ENCODE measurements around the gene RAD51B.

The RAD51B gene

GRCh38 chr14:68523989-68524725, 704.6 kb downstream of the RAD51B start:
- H3K27me3 ChIP-seq (replicated peaks; ENCODE audit: insufficient read depth, low read length), result no peaks in the 10 kb centered on the region
- 0 out of 2 replicates have a peak, but pooled peaks cover 7% of the 10 kb centered on the region for H3K4me1 ChIP-seq (ENCODE audit: low read length)
- H3K4me3 ChIP-seq (ENCODE audit: low read length), result no peak overlapping the region
- H3K27ac ChIP-seq (ENCODE audit: low read length), result no peak overlapping the region
- TF ChIP-seq EZH2phosphoT487 (IDR thresholded peaks at IDR 0.05; ENCODE audit: low read length) (no peak), EZH2 (optimal IDR thresholded peaks at IDR 0.05; ENCODE audit: low read depth, low read length) (no peak), CTCF (IDR thresholded peaks at IDR 0.05; ENCODE audit: low read length) (no peak)
- H3K4me2 ChIP-seq (ENCODE audit: low read depth, low read length), result no peak overlapping the region
- no peak overlapping the region for H2AFZ ChIP-seq (ENCODE audit: low read length)
- H3K36me3 ChIP-seq (replicated peaks; ENCODE audit: insufficient read depth, low read length), result no peaks in the 10 kb centered on the region
- H3F3A ChIP-seq (ENCODE audit: insufficient read depth, low read length), result no peaks in the 10 kb centered on the region
- H3K9me3 ChIP-seq (replicated peaks; ENCODE audit: insufficient read depth, low read length), result no peaks in the 10 kb centered on the region
- no peaks in the 10 kb centered on the region for H3K79me2 ChIP-seq (ENCODE audit: low read length)
- no peak overlapping the region for H3K9ac ChIP-seq (ENCODE audit: low read length)
- DNase-seq, result no peak
- no peaks in the 10 kb centered on the region for H4K20me1 ChIP-seq (ENCODE audit: insufficient read depth, low read length)
- no peaks in the 10 kb centered on the region for H3K9me2 ChIP-seq (replicated peaks; ENCODE audit: insufficient read depth, low read length)

- H3K4me2 ChIP-seq (ENCODE audit: low read depth, low read length), result no peak overlapping the region
- H3F3A ChIP-seq (ENCODE audit: insufficient read depth, low read length), result no peaks in the 10 kb centered on the region
- TF ChIP-seq CTCF (IDR thresholded peaks at IDR 0.05; ENCODE audit: low read length) (no peak), EZH2 (optimal IDR thresholded peaks at IDR 0.05; ENCODE audit: low read depth, low read length) (no peak), EZH2phosphoT487 (IDR thresholded peaks at IDR 0.05; ENCODE audit: low read length) (no peak)
- H3K79me2 ChIP-seq (ENCODE audit: low read length), result no peaks in the 10 kb centered on the region
- H3K27ac ChIP-seq (ENCODE audit: low read length), result no peak overlapping the region
- DNase-seq, result no peak
- no peaks in the 10 kb centered on the region for H4K20me1 ChIP-seq (ENCODE audit: insufficient read depth, low read length)
- no peaks in the 10 kb centered on the region for H3K36me3 ChIP-seq (replicated peaks; ENCODE audit: insufficient read depth, low read length)
- no peaks in the 10 kb centered on the region for H3K27me3 ChIP-seq (replicated peaks; ENCODE audit: insufficient read depth, low read length)
- no peak overlapping the region for H3K4me3 ChIP-seq (ENCODE audit: low read length)
- no peaks in the 10 kb centered on the region for H3K9me3 ChIP-seq (replicated peaks; ENCODE audit: insufficient read depth, low read length)
- H3K4me1 ChIP-seq (ENCODE audit: low read length), result no peaks in the 10 kb centered on the region
- H3K9ac ChIP-seq (ENCODE audit: low read length), result no peak overlapping the region
- no peaks in the 10 kb centered on the region for H3K9me2 ChIP-seq (replicated peaks; ENCODE audit: insufficient read depth, low read length)
- H2AFZ ChIP-seq (ENCODE audit: low read length), result no peak overlapping the region
These were observed 705.9 kb downstream of the RAD51B start for GRCh38 chr14:68525516-68525915.

GRCh38 chr14:68526512-68527091, 707.0 kb downstream of the RAD51B start:
- H3K4me1 ChIP-seq (ENCODE audit: low read length), result no peaks in the 10 kb centered on the region
- H4K20me1 ChIP-seq (ENCODE audit: insufficient read depth, low read length), result no peaks in the 10 kb centered on the region
- no peaks in the 10 kb centered on the region for H3F3A ChIP-seq (ENCODE audit: insufficient read depth, low read length)
- H3K4me3 ChIP-seq (ENCODE audit: low read length), result no peak overlapping the region
- no peak for DNase-seq
- TF ChIP-seq EZH2 (optimal IDR thresholded peaks at IDR 0.05; ENCODE audit: low read depth, low read length) (no peak), CTCF (IDR thresholded peaks at IDR 0.05; ENCODE audit: low read length) (no peak), EZH2phosphoT487 (IDR thresholded peaks at IDR 0.05; ENCODE audit: low read length) (no peak)
- no peak overlapping the region for H3K9ac ChIP-seq (ENCODE audit: low read length)
- H3K9me3 ChIP-seq (replicated peaks; ENCODE audit: insufficient read depth, low read length), result no peaks in the 10 kb centered on the region
- H3K9me2 ChIP-seq (replicated peaks; ENCODE audit: insufficient read depth, low read length), result no peaks in the 10 kb centered on the region
- H3K27ac ChIP-seq (ENCODE audit: low read length), result no peak overlapping the region
- no peaks in the 10 kb centered on the region for H3K27me3 ChIP-seq (replicated peaks; ENCODE audit: insufficient read depth, low read length)
- H3K4me2 ChIP-seq (ENCODE audit: low read depth, low read length), result no peak overlapping the region
- H3K36me3 ChIP-seq (replicated peaks; ENCODE audit: insufficient read depth, low read length), result no peaks in the 10 kb centered on the region
- H2AFZ ChIP-seq (ENCODE audit: low read length), result no peak overlapping the region
- H3K79me2 ChIP-seq (ENCODE audit: low read length), result no peaks in the 10 kb centered on the region
